ENCODE data around the gene CREB3.

The CREB3 gene

GRCh38 chr9:35738186-35738585, 5.7 kb downstream of the CREB3 start:
- no peak for TF ChIP-seq CTCF (IDR thresholded peaks at IDR 0.05; ENCODE audit: control insufficient read depth, extremely low read depth, insufficient read depth)
- no peak for DNase-seq (ENCODE audit: low read depth)
- H3K4me3 ChIP-seq (ENCODE audit: low read depth, low read length): no peak overlapping the region

GRCh38 chr9:35738924-35739323, 6.5 kb downstream of the CREB3 start:
- H3K4me3 ChIP-seq (ENCODE audit: low read depth, low read length): no peak overlapping the region
- no peak for TF ChIP-seq CTCF (IDR thresholded peaks at IDR 0.05; ENCODE audit: control insufficient read depth, extremely low read depth, insufficient read depth)
- DNase-seq (ENCODE audit: low read depth): no peak

GRCh38 chr9:35740243-35740642, 7.8 kb downstream of the CREB3 start:
- no peak for DNase-seq (ENCODE audit: low read depth)
- H3K4me3 ChIP-seq (ENCODE audit: low read depth, low read length): no peak overlapping the region
- TF ChIP-seq CTCF (IDR thresholded peaks at IDR 0.05; ENCODE audit: control insufficient read depth, extremely low read depth, insufficient read depth): no peak

- H3K4me3 ChIP-seq (ENCODE audit: low read depth, low read length): no peak overlapping the region
- DNase-seq (ENCODE audit: low read depth): no peak
- no peak for TF ChIP-seq CTCF (IDR thresholded peaks at IDR 0.05; ENCODE audit: control insufficient read depth, extremely low read depth, insufficient read depth)
These were observed 9.3 kb downstream of the CREB3 start for GRCh38 chr9:35741740-35742139.

- DNase-seq (ENCODE audit: low read depth): no peak
- no peak overlapping the region for H3K4me3 ChIP-seq (ENCODE audit: low read depth, low read length)
- TF ChIP-seq CTCF (IDR thresholded peaks at IDR 0.05; ENCODE audit: control insufficient read depth, extremely low read depth, insufficient read depth): no peak
These were observed 11.0 kb downstream of the CREB3 start for GRCh38 chr9:35743452-35743851.

- no peak for DNase-seq (ENCODE audit: low read depth)
- TF ChIP-seq CTCF (IDR thresholded peaks at IDR 0.05; ENCODE audit: control insufficient read depth, extremely low read depth, insufficient read depth): no peak
- H3K4me3 ChIP-seq (ENCODE audit: low read depth, low read length): no peak overlapping the region
These were observed 11.5 kb downstream of the CREB3 start for GRCh38 chr9:35743880-35744518.

GRCh38 chr9:35745569-35745968, 13.1 kb downstream of the CREB3 start:
- no peak for DNase-seq (ENCODE audit: low read depth)
- no peak for TF ChIP-seq CTCF (IDR thresholded peaks at IDR 0.05; ENCODE audit: control insufficient read depth, extremely low read depth, insufficient read depth)
- no peak overlapping the region for H3K4me3 ChIP-seq (ENCODE audit: low read depth, low read length)

Data from LNCaP clone FGC (cell line).